Neutrophil (primary cell): Measurements from ENCODE around the gene PTCHD1.

Source experiments
- H3K27ac ChIP-seq: fragments of 200-600 bp; sonication (generic); 2 replicates; pipeline ENCODE4 v1.5.1; 2016; ENCODE audit warnings: mild to moderate bottlenecking, moderate library complexity
- H3K27me3 ChIP-seq: fragments of 200-600 bp; sonication (generic); 2 replicates; pipeline ENCODE4 v1.6.0; 2016; ENCODE audit warnings: mild to moderate bottlenecking
- H3K36me3 ChIP-seq: fragments of 200-600 bp; sonication (generic); 2 replicates; pipeline ENCODE4 v1.5.1; 2017
- H3K4me1 ChIP-seq, 2 experiments: fragments of 200-600 bp in 1 of 2; sonication (generic) in 1 of 2; 1 replicate in 1 of 2; 2 replicates in 1 of 2; pipeline versions ENCODE4 v1.5.1 to v1.6.1; 2013 to 2016; ENCODE audit warnings: low read depth in 1 of 2, low read length in 1 of 2, mild to moderate bottlenecking in 1 of 2, moderate library complexity in 1 of 2; ENCODE audit not compliant: control insufficient read depth in 1 of 2, insufficient read depth in 1 of 2
- H3K4me3 ChIP-seq, 2 experiments: fragments of 200-600 bp in 1 of 2; sonication (generic) in 1 of 2; 1 replicate in 1 of 2; 2 replicates in 1 of 2; pipeline ENCODE4 v1.5.1; 2013 to 2016; ENCODE audit warnings: low read depth in 1 of 2, low read length in 1 of 2, mild to moderate bottlenecking in 1 of 2, moderate library complexity in 1 of 2
- H3K9me3 ChIP-seq: fragments of 200-600 bp; sonication (generic); 2 replicates; pipeline ENCODE4 v1.5.1; 2016
- CTCF ChIP-seq: fragments of 200-600 bp; sonication (generic); IDR thresholded peaks from 2 replicates; pipeline ENCODE4 v1.5.1; 2016; ENCODE audit warnings: antibody characterized with exemption

The PTCHD1 gene

GRCh38 chrX:23334848-23335599 is at the start of gene PTCHD1:
TSS of gene PTCHD1 (plus strand) at chrX:23334849. CDS start at chrX:23334876, 27 bp downstream.
- Histone ChIP-seq H3K27me3 (peaks cover 92% of the 10 kb centered on the region), H3K9me3 (no peaks in the 10 kb centered on the region), H3K4me3 (no peak within 1 kb of the TSS), H3K27ac (no peak within 1 kb of the TSS), H3K4me1 (no peaks in the 10 kb centered on the region), H3K36me3 (no peaks in the 10 kb centered on the region)
- TF ChIP-seq CTCF: no peak

- Histone ChIP-seq H3K9me3 (no peaks in the 10 kb centered on the region), H3K4me3 (no peak overlapping the region), H3K4me1 (no peaks in the 10 kb centered on the region), H3K36me3 (no peaks in the 10 kb centered on the region), H3K27me3 (no peaks in the 10 kb centered on the region), H3K27ac (no peak overlapping the region)
- no peak for TF ChIP-seq CTCF
These were observed 47.9 kb upstream of the PTCHD1 start for GRCh38 chrX:23286731-23287130.

GRCh38 chrX:23287191-23287725 is 47.4 kb upstream of the PTCHD1 start:
- TF ChIP-seq CTCF: no peak
- Histone ChIP-seq H3K27ac (no peak overlapping the region), H3K4me3 (no peak overlapping the region), H3K9me3 (no peaks in the 10 kb centered on the region), H3K36me3 (no peaks in the 10 kb centered on the region), H3K27me3 (no peaks in the 10 kb centered on the region), H3K4me1 (no peaks in the 10 kb centered on the region)

GRCh38 chrX:23292354-23292987 is 42.2 kb upstream of the PTCHD1 start:
- no peak for TF ChIP-seq CTCF

GRCh38 chrX:23292988-23293651 is 41.5 kb upstream of the PTCHD1 start:
- no peaks in the 10 kb centered on the region for H3K9me3 ChIP-seq
- no peak overlapping the region for H3K27ac ChIP-seq
- no peak for TF ChIP-seq CTCF
- no peaks in the 10 kb centered on the region for H3K36me3 ChIP-seq
- H3K27me3 ChIP-seq: no peaks in the 10 kb centered on the region
- H3K4me3 ChIP-seq: no peak overlapping the region
- no peaks in the 10 kb centered on the region for H3K4me1 ChIP-seq

More at GRCh38 chrX:23292354-23292987, 42.2 kb upstream of the PTCHD1 start:
- H3K9me3 ChIP-seq: no peaks in the 10 kb centered on the region
- H3K27ac ChIP-seq: no peak overlapping the region
- no peaks in the 10 kb centered on the region for H3K27me3 ChIP-seq
- H3K36me3 ChIP-seq: no peaks in the 10 kb centered on the region
- H3K4me1 ChIP-seq: no peaks in the 10 kb centered on the region
- H3K4me3 ChIP-seq: no peak overlapping the region
